GM18520 (cell line): ENCODE measurements around the gene FDXR.

Experiments used
- ATAC-seq: cut with Tn5 transposase; IDR thresholded peaks from one replicate; pipeline ENCODE4 v1.9.1; 2021; ENCODE audit not compliant: unreplicated experiment

The FDXR gene

GRCh38 chr17:74858672-74859458 lies 13.9 kb downstream of the FDXR start:
- no peak for ATAC-seq

GRCh38 chr17:74857191-74857590 lies 15.6 kb downstream of the FDXR start:
- ATAC-seq, result no peak

- no peak for ATAC-seq
These were observed 16.7 kb downstream of the FDXR start for GRCh38 chr17:74856112-74856511.

GRCh38 chr17:74855323-74855722 lies 17.5 kb downstream of the FDXR start:
- ATAC-seq, result no peak

GRCh38 chr17:74854792-74855191 lies 18.0 kb downstream of the FDXR start:
- ATAC-seq, result no peak

GRCh38 chr17:74853669-74854068 lies 19.1 kb downstream of the FDXR start:
- ATAC-seq, result no peak

GRCh38 chr17:74853048-74853397 lies 19.8 kb downstream of the FDXR start:
- ATAC-seq, result no peak

- ATAC-seq, result no peak
These were observed 20.4 kb downstream of the FDXR start for GRCh38 chr17:74852237-74853047.

GRCh38 chr17:74851612-74852236 lies 21.1 kb downstream of the FDXR start:
- no peak for ATAC-seq

- ATAC-seq, result no peak
These were observed 21.9 kb downstream of the FDXR start for GRCh38 chr17:74850914-74851313.

- no peak for ATAC-seq
These were observed 22.5 kb downstream of the FDXR start for GRCh38 chr17:74850310-74850709.

- ATAC-seq, result no peak
These were observed 24.0 kb downstream of the FDXR start for GRCh38 chr17:74848656-74849399.

GRCh38 chr17:74846621-74847020 lies 26.2 kb downstream of the FDXR start:
- ATAC-seq, result no peak

GRCh38 chr17:74843352-74843627 lies 29.5 kb downstream of the FDXR start:
- no peak for ATAC-seq

GRCh38 chr17:74842599-74843351 lies 30.0 kb downstream of the FDXR start:
- ATAC-seq, result no peak

GRCh38 chr17:74842146-74842598 lies 30.6 kb downstream of the FDXR start:
- no peak for ATAC-seq

GRCh38 chr17:74840989-74841666 lies 31.7 kb downstream of the FDXR start:
- ATAC-seq, result no peak

GRCh38 chr17:74839990-74840852 lies 32.6 kb downstream of the FDXR start:
- no peak for ATAC-seq

GRCh38 chr17:74838274-74838673 lies 34.5 kb downstream of the FDXR start:
- no peak for ATAC-seq
